Measurements from ENCODE around the gene KCNQ1OT1. TPM values are rescaled to one million over a fixed set of nuclear protein-coding genes. Genes with fewer than 3 reads are reported as not detected.

Gene KCNQ1OT1
- total and polyA plus RNA-seq, 2 experiments from 2014 or later: 3.1 to 7.9 TPM

GRCh38 chr11:2737226-2737590 is 37.4 kb upstream of the KCNQ1OT1 start:
- H3K9me2 ChIP-seq (replicated peaks; ENCODE audit: insufficient read depth): no peaks in the 10 kb centered on the region
- H3K27me3 ChIP-seq: no peaks in the 10 kb centered on the region
- no peak overlapping the region for H2AFZ ChIP-seq
- no peak for DNase-seq (ENCODE audit: low spot score)
- no peak overlapping the region for H3K4me3 ChIP-seq
- H3K4me2 ChIP-seq: peak overlapping the region; percentile 31
- peaks cover 58% of the 10 kb centered on the region for H3K4me1 ChIP-seq (ENCODE audit: insufficient read depth)
- no peaks in the 10 kb centered on the region for H3K9me3 ChIP-seq (ENCODE audit: low read depth)
- no peaks in the 10 kb centered on the region for H3K36me3 ChIP-seq (replicated peaks; ENCODE audit: insufficient read depth, low read depth)
- peak overlapping the region; percentile 15 for H3K27ac ChIP-seq
- no peaks in the 10 kb centered on the region for H4K20me1 ChIP-seq (ENCODE audit: insufficient read depth, poor library complexity, severe bottlenecking)
- WGBS (ENCODE audit: low lambda C conversion rate, missing lambda C conversion rate): 82% methylated on average over 7 of the region's 7 CpGs
- H3K79me2 ChIP-seq: no peaks in the 10 kb centered on the region
- TF ChIP-seq CTCF (IDR thresholded peaks at IDR 0.05; ENCODE audit: poor library complexity): no peak
- TF ChIP-seq EZH2 (IDR thresholded peaks at IDR 0.05; ENCODE audit: borderline replicate concordance): no peak
- no peak for TF ChIP-seq EZH2phosphoT487 (IDR thresholded peaks at IDR 0.05; ENCODE audit: low read depth, severe bottlenecking, unreplicated experiment)

- H3K4me1 ChIP-seq (ENCODE audit: insufficient read depth): peaks cover 53% of the 10 kb centered on the region
- no peak overlapping the region for H2AFZ ChIP-seq
- no peaks in the 10 kb centered on the region for H4K20me1 ChIP-seq (ENCODE audit: insufficient read depth, poor library complexity, severe bottlenecking)
- no peaks in the 10 kb centered on the region for H3K9me2 ChIP-seq (replicated peaks; ENCODE audit: insufficient read depth)
- no peaks in the 10 kb centered on the region for H3K79me2 ChIP-seq
- TF ChIP-seq CTCF (IDR thresholded peaks at IDR 0.05; ENCODE audit: poor library complexity) (no peak), EZH2 (IDR thresholded peaks at IDR 0.05; ENCODE audit: borderline replicate concordance) (no peak), EZH2phosphoT487 (IDR thresholded peaks at IDR 0.05; ENCODE audit: low read depth, severe bottlenecking, unreplicated experiment) (no peak)
- 88% methylated on average over 21 of the region's 21 CpGs for WGBS (ENCODE audit: low lambda C conversion rate, missing lambda C conversion rate)
- peak overlapping the region; percentile 31 for H3K4me2 ChIP-seq
- H3K9me3 ChIP-seq (ENCODE audit: low read depth): no peaks in the 10 kb centered on the region
- no peak overlapping the region for H3K4me3 ChIP-seq
- H3K36me3 ChIP-seq (replicated peaks; ENCODE audit: insufficient read depth, low read depth): no peaks in the 10 kb centered on the region
- DNase-seq (ENCODE audit: low spot score): no peak
- no peaks in the 10 kb centered on the region for H3K27me3 ChIP-seq
- H3K27ac ChIP-seq: no peak overlapping the region
Measured at GRCh38 chr11:2736577-2737225, 36.9 kb upstream of the KCNQ1OT1 start.

- Histone ChIP-seq H4K20me1 (ENCODE audit: insufficient read depth, poor library complexity, severe bottlenecking) (no peaks in the 10 kb centered on the region), H3K4me2 (no peak overlapping the region), H3K79me2 (no peaks in the 10 kb centered on the region), H3K27me3 (no peaks in the 10 kb centered on the region), H3K9me3 (ENCODE audit: low read depth) (no peaks in the 10 kb centered on the region), H3K4me1 (ENCODE audit: insufficient read depth) (peaks cover 50% of the 10 kb centered on the region), H3K27ac (no peak overlapping the region), H2AFZ (no peak overlapping the region), H3K9me2 (replicated peaks; ENCODE audit: insufficient read depth) (no peaks in the 10 kb centered on the region), H3K4me3 (no peak overlapping the region), H3K36me3 (replicated peaks; ENCODE audit: insufficient read depth, low read depth) (no peaks in the 10 kb centered on the region)
- DNase-seq (ENCODE audit: low spot score): no peak
- WGBS (ENCODE audit: low lambda C conversion rate, missing lambda C conversion rate): 87% methylated on average over 9 of the region's 12 CpGs
- no peak for TF ChIP-seq EZH2phosphoT487 (IDR thresholded peaks at IDR 0.05; ENCODE audit: low read depth, severe bottlenecking, unreplicated experiment)
- no peak for TF ChIP-seq CTCF (IDR thresholded peaks at IDR 0.05; ENCODE audit: poor library complexity)
- TF ChIP-seq EZH2 (IDR thresholded peaks at IDR 0.05; ENCODE audit: borderline replicate concordance): no peak
Measured at GRCh38 chr11:2735053-2735589, 35.3 kb upstream of the KCNQ1OT1 start.

Data from hepatocyte (in vitro differentiated cells).